ENCODE results near the gene PRR19. TPM values are rescaled to one million over a fixed set of nuclear protein-coding genes. Genes with fewer than 3 reads are reported as not detected.
A peak's percentile ranks its signal among the peaks of the same experiment; 100 is the strongest.

The PRR19 gene
- polyA plus RNA-seq, 1 donor from 2014 or later, result 2.4 TPM

DNA sequence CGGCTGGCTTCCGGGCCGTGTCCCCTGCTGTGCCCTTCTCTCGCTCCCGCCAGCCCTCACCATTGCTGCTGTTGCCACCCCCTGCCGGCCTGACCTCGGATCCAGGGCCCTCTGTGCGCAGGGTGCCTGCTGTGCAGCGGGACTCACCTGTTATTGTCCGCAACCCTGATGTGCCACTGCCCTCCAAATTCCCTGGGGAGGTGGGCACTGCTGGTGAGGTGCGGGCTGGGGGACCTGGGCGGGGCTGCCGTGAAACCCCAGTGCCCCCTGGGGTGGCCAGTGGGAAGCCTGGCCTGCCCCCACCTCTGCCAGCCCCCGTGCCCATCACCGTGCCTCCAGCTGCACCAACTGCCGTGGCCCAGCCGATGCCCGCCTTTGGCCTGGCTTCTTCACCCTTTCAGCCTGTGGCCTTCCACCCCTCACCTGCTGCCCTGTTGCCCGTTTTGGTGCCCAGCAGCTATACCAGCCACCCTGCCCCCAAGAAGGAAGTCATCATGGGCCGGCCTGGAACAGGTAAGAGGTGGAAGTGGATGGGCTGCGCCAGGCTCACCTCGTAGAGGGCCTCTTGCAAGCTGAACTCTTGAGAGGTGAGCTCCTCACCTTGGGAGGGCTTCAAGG lies 27.8 kb upstream of the PRR19 start:
- no peaks in the 10 kb centered on the region for H3K9me3 ChIP-seq (ENCODE audit: low read length)
- peak overlapping the region; percentile 43 for H3K4me3 ChIP-seq (ENCODE audit: low read length)
- TF ChIP-seq EP300 (conservative IDR thresholded peaks at IDR 0.05; ENCODE audit: poor library complexity, severe bottlenecking) (no peak), EZH2 (IDR thresholded peaks at IDR 0.05; ENCODE audit: borderline replicate concordance, insufficient read depth, low read length, poor library complexity, severe bottlenecking) (no peak), TAF1 (IDR thresholded peaks at IDR 0.05; ENCODE audit: low read depth) (no peak), SMC3 (conservative IDR thresholded peaks at IDR 0.05; ENCODE audit: poor library complexity) (no peak)
- no peak overlapping the region for H2AFZ ChIP-seq (ENCODE audit: low read depth, low read length)
- peaks cover 6% of the 10 kb centered on the region for H3K36me3 ChIP-seq (ENCODE audit: insufficient read depth, low read length)
- no peaks in the 10 kb centered on the region for H4K20me1 ChIP-seq (ENCODE audit: insufficient read depth)
- H3K27ac ChIP-seq (ENCODE audit: low read length), result no peak overlapping the region
- H3K27me3 ChIP-seq (ENCODE audit: insufficient read depth, low read depth, low read length), result no peaks in the 10 kb centered on the region
- H3K79me2 ChIP-seq (replicated peaks; ENCODE audit: insufficient read depth, low read length), result peaks cover 42% of the 10 kb centered on the region
- H3K9ac ChIP-seq (ENCODE audit: low read length), result no peak overlapping the region
- H3K4me2 ChIP-seq (ENCODE audit: low read length), result peak overlapping the region; percentile 6
- no peaks in the 10 kb centered on the region for H3K9me2 ChIP-seq (ENCODE audit: insufficient read depth, low read length)
- H3F3A ChIP-seq (ENCODE audit: insufficient read depth, low read length, poor library complexity, severe bottlenecking), result no peaks in the 10 kb centered on the region

GRCh38 chr19:42275103-42275502 lies 26.8 kb upstream of the PRR19 start:
- Histone ChIP-seq H3K9me2 (ENCODE audit: insufficient read depth, low read length) (no peaks in the 10 kb centered on the region), H3K27ac (ENCODE audit: low read length) (no peak overlapping the region), H2AFZ (ENCODE audit: low read depth, low read length) (no peak overlapping the region), H3K36me3 (ENCODE audit: insufficient read depth, low read length) (peaks cover 6% of the 10 kb centered on the region), H3K27me3 (ENCODE audit: insufficient read depth, low read depth, low read length) (no peaks in the 10 kb centered on the region), H3K9me3 (ENCODE audit: low read length) (no peaks in the 10 kb centered on the region), H3K79me2 (replicated peaks; ENCODE audit: insufficient read depth, low read length) (peaks cover 34% of the 10 kb centered on the region), H3K9ac (ENCODE audit: low read length) (no peak overlapping the region), H3F3A (ENCODE audit: insufficient read depth, low read length, poor library complexity, severe bottlenecking) (no peaks in the 10 kb centered on the region), H3K4me2 (ENCODE audit: low read length) (no peak overlapping the region), H3K4me3 (ENCODE audit: low read length) (peak overlapping the region; percentile 43), H4K20me1 (ENCODE audit: insufficient read depth) (no peaks in the 10 kb centered on the region)
- TF ChIP-seq EP300 (conservative IDR thresholded peaks at IDR 0.05; ENCODE audit: poor library complexity, severe bottlenecking), result no peak
- TF ChIP-seq, protein P1, sequence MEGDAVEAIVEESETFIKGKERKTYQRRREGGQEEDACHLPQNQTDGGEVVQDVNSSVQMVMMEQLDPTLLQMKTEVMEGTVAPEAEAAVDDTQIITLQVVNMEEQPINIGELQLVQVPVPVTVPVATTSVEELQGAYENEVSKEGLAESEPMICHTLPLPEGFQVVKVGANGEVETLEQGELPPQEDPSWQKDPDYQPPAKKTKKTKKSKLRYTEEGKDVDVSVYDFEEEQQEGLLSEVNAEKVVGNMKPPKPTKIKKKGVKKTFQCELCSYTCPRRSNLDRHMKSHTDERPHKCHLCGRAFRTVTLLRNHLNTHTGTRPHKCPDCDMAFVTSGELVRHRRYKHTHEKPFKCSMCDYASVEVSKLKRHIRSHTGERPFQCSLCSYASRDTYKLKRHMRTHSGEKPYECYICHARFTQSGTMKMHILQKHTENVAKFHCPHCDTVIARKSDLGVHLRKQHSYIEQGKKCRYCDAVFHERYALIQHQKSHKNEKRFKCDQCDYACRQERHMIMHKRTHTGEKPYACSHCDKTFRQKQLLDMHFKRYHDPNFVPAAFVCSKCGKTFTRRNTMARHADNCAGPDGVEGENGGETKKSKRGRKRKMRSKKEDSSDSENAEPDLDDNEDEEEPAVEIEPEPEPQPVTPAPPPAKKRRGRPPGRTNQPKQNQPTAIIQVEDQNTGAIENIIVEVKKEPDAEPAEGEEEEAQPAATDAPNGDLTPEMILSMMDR (IDR thresholded peaks at IDR 0.05; ENCODE audit: poor library complexity, severe bottlenecking), result no peak
- TF ChIP-seq, protein P2, sequence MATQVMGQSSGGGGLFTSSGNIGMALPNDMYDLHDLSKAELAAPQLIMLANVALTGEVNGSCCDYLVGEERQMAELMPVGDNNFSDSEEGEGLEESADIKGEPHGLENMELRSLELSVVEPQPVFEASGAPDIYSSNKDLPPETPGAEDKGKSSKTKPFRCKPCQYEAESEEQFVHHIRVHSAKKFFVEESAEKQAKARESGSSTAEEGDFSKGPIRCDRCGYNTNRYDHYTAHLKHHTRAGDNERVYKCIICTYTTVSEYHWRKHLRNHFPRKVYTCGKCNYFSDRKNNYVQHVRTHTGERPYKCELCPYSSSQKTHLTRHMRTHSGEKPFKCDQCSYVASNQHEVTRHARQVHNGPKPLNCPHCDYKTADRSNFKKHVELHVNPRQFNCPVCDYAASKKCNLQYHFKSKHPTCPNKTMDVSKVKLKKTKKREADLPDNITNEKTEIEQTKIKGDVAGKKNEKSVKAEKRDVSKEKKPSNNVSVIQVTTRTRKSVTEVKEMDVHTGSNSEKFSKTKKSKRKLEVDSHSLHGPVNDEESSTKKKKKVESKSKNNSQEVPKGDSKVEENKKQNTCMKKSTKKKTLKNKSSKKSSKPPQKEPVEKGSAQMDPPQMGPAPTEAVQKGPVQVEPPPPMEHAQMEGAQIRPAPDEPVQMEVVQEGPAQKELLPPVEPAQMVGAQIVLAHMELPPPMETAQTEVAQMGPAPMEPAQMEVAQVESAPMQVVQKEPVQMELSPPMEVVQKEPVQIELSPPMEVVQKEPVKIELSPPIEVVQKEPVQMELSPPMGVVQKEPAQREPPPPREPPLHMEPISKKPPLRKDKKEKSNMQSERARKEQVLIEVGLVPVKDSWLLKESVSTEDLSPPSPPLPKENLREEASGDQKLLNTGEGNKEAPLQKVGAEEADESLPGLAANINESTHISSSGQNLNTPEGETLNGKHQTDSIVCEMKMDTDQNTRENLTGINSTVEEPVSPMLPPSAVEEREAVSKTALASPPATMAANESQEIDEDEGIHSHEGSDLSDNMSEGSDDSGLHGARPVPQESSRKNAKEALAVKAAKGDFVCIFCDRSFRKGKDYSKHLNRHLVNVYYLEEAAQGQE (IDR thresholded peaks at IDR 0.05; ENCODE audit: borderline replicate concordance), result no peak
- TF ChIP-seq SMC3 (conservative IDR thresholded peaks at IDR 0.05; ENCODE audit: poor library complexity), result no peak
- TF ChIP-seq MXI1 (conservative IDR thresholded peaks at IDR 0.05; ENCODE audit: poor library complexity, severe bottlenecking), result no peak
- TF ChIP-seq EZH2 (IDR thresholded peaks at IDR 0.05; ENCODE audit: borderline replicate concordance, insufficient read depth, low read length, poor library complexity, severe bottlenecking), result no peak
- TF ChIP-seq RAD21 (conservative IDR thresholded peaks at IDR 0.05), result no peak
- TF ChIP-seq TAF1 (IDR thresholded peaks at IDR 0.05; ENCODE audit: low read depth), result no peak
- TF ChIP-seq POLR2AphosphoS5 (IDR thresholded peaks at IDR 0.05), result no peak

Measured in neural cell (in vitro differentiated cells).